ENCODE results near the gene CALD1. TPM values are rescaled to one million over a fixed set of nuclear protein-coding genes. Genes with fewer than 3 reads are reported as not detected.
A peak's percentile ranks its signal among the peaks of the same experiment; 100 is the strongest.

Gene CALD1
- total and polyA plus RNA-seq, 4 donors = 48.0 to 226 (median 95.2) TPM

DNA sequence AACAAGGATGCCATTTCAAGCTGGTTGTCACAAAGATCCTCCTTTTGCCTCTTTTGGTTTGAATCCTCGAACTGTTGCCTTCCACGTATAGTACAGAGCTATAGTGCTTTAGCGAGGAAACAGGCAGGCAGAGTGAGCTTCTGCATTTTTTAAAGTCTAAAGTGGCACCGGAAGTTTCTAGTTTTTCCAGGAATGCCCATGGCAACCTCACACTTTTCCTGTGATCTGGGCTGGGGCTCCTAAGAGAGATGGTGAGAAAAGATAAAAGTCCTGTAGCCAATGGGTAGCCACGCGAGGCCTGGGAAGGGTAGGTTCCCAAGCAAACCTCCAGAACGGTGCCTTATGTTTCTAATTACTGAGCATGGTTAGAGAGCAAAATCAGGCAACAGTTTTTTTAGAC is 76.7 kb downstream of the CALD1 start:
- H3K4me3 ChIP-seq (ENCODE audit: low read depth in 1 of 3, low read length in 3 of 3) = no peak overlapping the region
- peaks cover 2 to 18% (median 4%) of the 10 kb centered on the region in 4 donors for H3K4me1 ChIP-seq (ENCODE audit: control insufficient read depth in 4 of 4, insufficient read depth in 4 of 4, low read length in 3 of 4)
- no peaks in the 10 kb centered on the region for H3K36me3 ChIP-seq (ENCODE audit: control insufficient read depth in 4 of 4, insufficient read depth in 3 of 4, low read depth in 1 of 4, low read length in 3 of 4)
- no peak overlapping the region for H3K9ac ChIP-seq (ENCODE audit: low read depth in 1 of 2, low read length in 2 of 2)
- DNase-seq (ENCODE audit: low spot score) = no peak
- H3K9me3 ChIP-seq (ENCODE audit: control insufficient read depth in 4 of 4, low read length in 3 of 4) = no peaks in the 10 kb centered on the region
- H3K27ac ChIP-seq (ENCODE audit: low read depth in 1 of 2, low read length in 2 of 2) = no peak overlapping the region
- no peaks in the 10 kb centered on the region for H3K27me3 ChIP-seq (ENCODE audit: control insufficient read depth in 4 of 4, insufficient read depth in 4 of 4, low read length in 3 of 4)
- TF ChIP-seq NR2F2 (IDR thresholded peaks at IDR 0.05) = no peak
- no peak for TF ChIP-seq HNF4G (IDR thresholded peaks at IDR 0.05)
- no peak for TF ChIP-seq RXRA (IDR thresholded peaks at IDR 0.05)
- TF ChIP-seq CTCF (IDR thresholded peaks at IDR 0.05; ENCODE audit: low read depth, low read length, missing input control) = no peak
- TF ChIP-seq, protein P1, sequence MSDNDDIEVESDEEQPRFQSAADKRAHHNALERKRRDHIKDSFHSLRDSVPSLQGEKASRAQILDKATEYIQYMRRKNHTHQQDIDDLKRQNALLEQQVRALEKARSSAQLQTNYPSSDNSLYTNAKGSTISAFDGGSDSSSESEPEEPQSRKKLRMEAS (IDR thresholded peaks at IDR 0.05) = no peak
- no peak for TF ChIP-seq EGR1 (IDR thresholded peaks at IDR 0.05; ENCODE audit: low read depth in 2 of 2)
- no peak for TF ChIP-seq HNF4A (conservative IDR thresholded peaks at IDR 0.05)
- 75% methylated on average over 7 of the region's 7 CpGs for WGBS

DNA sequence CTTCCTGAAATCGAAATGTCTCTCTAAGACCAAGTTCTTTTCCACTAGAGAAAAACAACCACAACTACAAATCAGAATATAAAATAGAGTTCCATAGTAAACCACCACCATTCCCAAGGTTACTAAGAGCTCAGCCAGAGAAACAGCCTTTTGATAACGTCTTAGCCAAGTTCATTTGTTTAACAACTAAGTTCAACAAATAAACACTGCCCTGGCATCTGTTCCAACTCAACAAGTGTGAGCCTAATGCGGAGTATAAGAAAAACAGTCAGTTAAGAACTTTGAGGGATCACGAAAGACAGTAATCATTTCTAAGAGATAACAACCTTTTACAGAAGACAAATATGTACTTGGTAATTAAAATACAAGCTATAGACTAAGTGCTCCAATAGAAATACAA is 77.3 kb downstream of the CALD1 start:
- TF ChIP-seq FOXA1 (IDR thresholded peaks at IDR 0.05) (no peak), FOXA2 (IDR thresholded peaks at IDR 0.05) (peak; percentile 8), RAD21 (IDR thresholded peaks at IDR 0.05) (peak in 1 of 2 donors; percentile 11), NR2F2 (IDR thresholded peaks at IDR 0.05) (peak; percentile 11)
- Histone ChIP-seq H3K4me3 (ENCODE audit: low read depth in 1 of 3, low read length in 3 of 3) (no peak overlapping the region), H3K27me3 (ENCODE audit: control insufficient read depth in 4 of 4, insufficient read depth in 4 of 4, low read length in 3 of 4) (no peaks in the 10 kb centered on the region), H3K36me3 (ENCODE audit: control insufficient read depth in 4 of 4, insufficient read depth in 3 of 4, low read depth in 1 of 4, low read length in 3 of 4) (no peaks in the 10 kb centered on the region), H3K4me1 (ENCODE audit: control insufficient read depth in 4 of 4, insufficient read depth in 4 of 4, low read length in 3 of 4) (peaks cover 2 to 18% (median 4%) of the 10 kb centered on the region in 4 donors), H3K27ac (ENCODE audit: low read depth in 1 of 2, low read length in 2 of 2) (no peak overlapping the region), H3K9ac (ENCODE audit: low read depth in 1 of 2, low read length in 2 of 2) (no peak overlapping the region), H3K9me3 (ENCODE audit: control insufficient read depth in 4 of 4, low read length in 3 of 4) (no peaks in the 10 kb centered on the region)
- WGBS = 39% methylated on average over 4 of the region's 4 CpGs
- DNase-seq (ENCODE audit: low spot score) = no peak

- H3K36me3 ChIP-seq (ENCODE audit: control insufficient read depth in 4 of 4, insufficient read depth in 3 of 4, low read depth in 1 of 4, low read length in 3 of 4) = no peaks in the 10 kb centered on the region
- no peak overlapping the region for H3K9ac ChIP-seq (ENCODE audit: low read depth in 1 of 2, low read length in 2 of 2)
- no peak for TF ChIP-seq YY1 (IDR thresholded peaks at IDR 0.05)
- no peak for TF ChIP-seq CTCF (IDR thresholded peaks at IDR 0.05; ENCODE audit: low read depth, low read length, missing input control)
- no peak for TF ChIP-seq REST (IDR thresholded peaks at IDR 0.05)
- TF ChIP-seq ATF3 (IDR thresholded peaks at IDR 0.05) = no peak
- no peak for TF ChIP-seq JUND (IDR thresholded peaks at IDR 0.05)
- no peaks in the 10 kb centered on the region for H3K27me3 ChIP-seq (ENCODE audit: control insufficient read depth in 4 of 4, insufficient read depth in 4 of 4, low read length in 3 of 4)
- H3K4me1 ChIP-seq (ENCODE audit: control insufficient read depth in 4 of 4, insufficient read depth in 4 of 4, low read length in 3 of 4) = peaks cover 2 to 18% (median 4%) of the 10 kb centered on the region in 4 donors
- no peaks in the 10 kb centered on the region for H3K9me3 ChIP-seq (ENCODE audit: control insufficient read depth in 4 of 4, low read length in 3 of 4)
- no peak overlapping the region for H3K27ac ChIP-seq (ENCODE audit: low read depth in 1 of 2, low read length in 2 of 2)
- no peak for DNase-seq (ENCODE audit: low spot score)
- no peak overlapping the region for H3K4me3 ChIP-seq (ENCODE audit: low read depth in 1 of 3, low read length in 3 of 3)
Observed at GRCh38 chr7:134857958-134858357, 78.5 kb downstream of the CALD1 start.
